Endothelial cell of umbilical vein (primary cell): ENCODE measurements around the gene DAG1. TPM values are rescaled to one million over a fixed set of nuclear protein-coding genes. Genes with fewer than 3 reads are reported as not detected.

ENCODE experiments used
- BruUV-seq: library from RNA; stranded (reverse); fragments of 400-500 nt; replicated peaks from 2 replicates; lab custom pipeline; 2021; lab: Mats Ljungman, UMichigan
- CTCF ChIA-PET: fragments of 300-600, 350-600 bp; sonication (Branson Sonifier 250); formaldehyde crosslinking; loops from one replicate; lab custom pipeline; 2021; ENCODE audit warnings: antibody characterized with exemption, inconsistent platforms; lab: Charles Lee
- POLR2A ChIA-PET: fragments of 300-600, 350-600 bp; sonication (Branson Sonifier 250); formaldehyde crosslinking; loops from one replicate; lab custom pipeline; 2021; ENCODE audit warnings: antibody characterized with exemption, inconsistent platforms; lab: Charles Lee
- DNase-seq: peaks from one replicate; pipeline ENCODE4 v3.0.0-alpha.2; 2011; ENCODE audit warnings: low read depth, low spot score
- FAIRE-seq: peaks from 2 replicates; lab custom pipeline; 2011; peaks lifted over from hg19 to GRCh38; lab: Jason Lieb, UNC
- H2AFZ ChIP-seq: 2 replicates; pipeline ENCODE4 v1.6.0; 2012; ENCODE audit warnings: low read depth, low read length, control low read depth, inconsistent platforms
- H3K27ac ChIP-seq: 2 replicates; pipeline ENCODE4 v1.5.1; 2011; ENCODE audit warnings: low read depth, mild to moderate bottlenecking, control low read depth, low read length, moderate library complexity; ENCODE audit not compliant: insufficient read depth
- H3K27me3 ChIP-seq, 2 experiments: 2 replicates each; pipeline versions ENCODE4 v1.6.0 to v1.6.1; 2011; ENCODE audit warnings: low read length in 2 of 2, mixed read lengths in 1 of 2; ENCODE audit not compliant: control insufficient read depth in 2 of 2, insufficient read depth in 2 of 2
- H3K36me3 ChIP-seq, 2 experiments: 2 replicates in 1 of 2; 3 replicates in 1 of 2; pipeline ENCODE4 v1.5.1; 2011; ENCODE audit warnings: low read length in 2 of 2, mild to moderate bottlenecking in 1 of 2, moderate library complexity in 1 of 2; ENCODE audit not compliant: control insufficient read depth in 2 of 2, insufficient read depth in 2 of 2; ENCODE audit errors: extremely low read depth in 1 of 2
- H3K4me1 ChIP-seq: 3 replicates; pipeline ENCODE4 v1.5.1; 2011; ENCODE audit warnings: mild to moderate bottlenecking, low read length; ENCODE audit not compliant: control insufficient read depth, insufficient read depth; ENCODE audit errors: extremely low read depth
- H3K4me2 ChIP-seq: 2 replicates; pipeline ENCODE4 v1.6.1; 2011; ENCODE audit warnings: low read length, control low read depth, mixed read lengths; ENCODE audit not compliant: insufficient read depth
- H3K4me3 ChIP-seq, 3 experiments: fragments of 200-600 bp in 1 of 3; sonication (generic), shearing (Covaris generic) in 1 of 3; replicated peaks in 1 of 3; 2 replicates each; pipeline ENCODE4 v1.5.1; 2011 to 2016; ENCODE audit warnings: control low read depth in 3 of 3, low read length in 3 of 3, mild to moderate bottlenecking in 2 of 3, inconsistent platforms in 1 of 3, low read depth in 1 of 3, moderate library complexity in 1 of 3; ENCODE audit not compliant: insufficient read depth in 1 of 3
- H3K79me2 ChIP-seq: 2 replicates; pipeline ENCODE4 v1.6.0; 2012; ENCODE audit warnings: low read length, inconsistent platforms; ENCODE audit not compliant: control insufficient read depth, insufficient read depth
- H3K9ac ChIP-seq: replicated peaks from 2 replicates; pipeline ENCODE3; 2011; ENCODE audit warnings: low read length, control low read depth; ENCODE audit not compliant: insufficient read depth; ENCODE audit errors: extremely low read depth
- H3K9me1 ChIP-seq: replicated peaks from 3 replicates; pipeline ENCODE4 v1.6.0; 2011; ENCODE audit warnings: mild to moderate bottlenecking, low read length; ENCODE audit not compliant: control insufficient read depth, insufficient read depth; ENCODE audit errors: extremely low read depth
- H3K9me3 ChIP-seq: replicated peaks from 2 replicates; pipeline ENCODE4 v1.5.1; 2012; ENCODE audit warnings: low read length, inconsistent platforms; ENCODE audit not compliant: control insufficient read depth, insufficient read depth
- H4K20me1 ChIP-seq: replicated peaks from 2 replicates; pipeline ENCODE3; 2011; ENCODE audit warnings: mild to moderate bottlenecking, low read length; ENCODE audit not compliant: control insufficient read depth, insufficient read depth; ENCODE audit errors: extremely low read depth
- EZH2 ChIP-seq: IDR thresholded peaks from 2 replicates; pipeline ENCODE4 v1.6.1; 2012; ENCODE audit warnings: borderline replicate concordance, low read depth, mild to moderate bottlenecking, moderate library complexity, low read length, inconsistent platforms; ENCODE audit not compliant: severe bottlenecking
- FOS ChIP-seq: IDR thresholded peaks from 2 replicates; pipeline ENCODE4 v1.6.1; 2011; ENCODE audit warnings: mild to moderate bottlenecking, low read length, moderate library complexity, borderline replicate concordance; ENCODE audit not compliant: insufficient read depth
- JUN ChIP-seq: IDR thresholded peaks from 2 replicates; pipeline ENCODE4 v1.6.1; 2011; ENCODE audit warnings: borderline replicate concordance, low read depth; ENCODE audit not compliant: insufficient read length, insufficient read depth
- MYC ChIP-seq: IDR thresholded peaks from one replicate; pipeline ENCODE4 v1.6.1; 2011; ENCODE audit warnings: mild to moderate bottlenecking, low read depth, low read length
- POLR2A ChIP-seq: IDR thresholded peaks from 2 replicates; pipeline ENCODE4 v1.6.1; 2012; ENCODE audit warnings: low read depth, mild to moderate bottlenecking, control low read depth, low read length
- POLR2AphosphoS5 ChIP-seq: IDR thresholded peaks from 2 replicates; pipeline ENCODE4 v1.6.1; 2012; ENCODE audit warnings: low read depth, mild to moderate bottlenecking, control low read depth, low read length, moderate library complexity; ENCODE audit not compliant: insufficient read depth
- dilution Hi-C: fragments of 300-500 bp; cut with MboI; formaldehyde crosslinking; loops from one replicate; pipeline ENCODE4 v1.15.0; 2019; ENCODE audit warnings: low sequenced_read_pairs; ENCODE audit not compliant: extremely low pct_ligation_motif_present
- intact Hi-C: fragments of 100-400 bp; cut with micrococcal nuclease; formaldehyde crosslinking; loops from one replicate; pipeline ENCODE4 v1.10.0; 2022
- polyA plus RNA-seq, 4 experiments: library from polyadenylated mRNA; depleted of rRNA in 3 of 4; stranded (reverse) in 3 of 4; unstranded in 1 of 4; fragments of >200 nt; gene quantifications; 2 replicates each; pipeline versions ENCODE4 v1.2.1 to v1.2.3, GENCODE V29; 2011 to 2012; ENCODE audit warnings: missing spikeins in 1 of 4
- total RNA-seq: library from RNA; stranded (reverse); gene quantifications from 2 replicates; pipeline ENCODE4 v1.2.3, GENCODE V29; 2021
- TF ChIP-seq, protein P1 (sequence below): IDR thresholded peaks from 2 replicates; pipeline ENCODE4 v1.6.1; 2011; ENCODE audit not compliant: insufficient read depth, insufficient read length

Gene DAG1
- total and polyA plus RNA-seq, 2 donors (not counting 3 experiments of a cell fraction or from before 2014, with no cell fraction given), result 59.6 to 97.5 TPM

DNA sequence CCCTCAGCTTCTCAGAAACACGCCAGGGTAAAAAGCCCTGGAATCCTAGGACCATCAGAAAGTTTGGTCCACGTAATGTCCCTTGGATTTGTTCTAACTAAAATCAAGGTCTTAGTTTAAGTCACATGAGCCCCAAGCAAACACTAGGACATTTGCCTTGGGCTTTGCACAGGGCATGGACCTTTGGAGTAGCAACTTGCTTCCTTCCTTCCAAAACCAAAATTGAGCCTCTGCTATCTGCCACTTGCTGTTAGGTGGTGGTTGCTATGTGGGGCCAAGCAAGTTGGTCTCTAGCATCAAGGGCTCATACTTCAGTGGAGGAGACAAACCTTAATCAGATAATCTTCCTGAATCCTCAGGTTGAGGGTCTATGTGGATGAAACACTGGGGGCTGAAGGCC, 4.0 kb upstream of the DAG1 start:
- peaks cover 3% of the 10 kb centered on the region for H3K79me2 ChIP-seq
- H4K20me1 ChIP-seq, result no peaks in the 10 kb centered on the region
- dilution Hi-C loops, result no loop called here
- no peak overlapping the region for H3K9ac ChIP-seq
- H3K4me3 ChIP-seq, result no peak overlapping the region
- intact Hi-C loops, result no loop called here
- POLR2A ChIA-PET, result no interaction called here
- no peaks in the 10 kb centered on the region for H3K36me3 ChIP-seq
- no peaks in the 10 kb centered on the region for H3K27me3 ChIP-seq
- peaks cover 14% of the 10 kb centered on the region for H3K4me1 ChIP-seq
- H3K9me1 ChIP-seq, result no peaks in the 10 kb centered on the region
- H2AFZ ChIP-seq, result no peak overlapping the region
- no peak for FAIRE-seq
- no peak for DNase-seq
- TF ChIP-seq POLR2A (no peak), POLR2AphosphoS5 (no peak), EZH2 (no peak), FOS (no peak), MYC (no peak), JUN (no peak)
- TF ChIP-seq, protein P1, sequence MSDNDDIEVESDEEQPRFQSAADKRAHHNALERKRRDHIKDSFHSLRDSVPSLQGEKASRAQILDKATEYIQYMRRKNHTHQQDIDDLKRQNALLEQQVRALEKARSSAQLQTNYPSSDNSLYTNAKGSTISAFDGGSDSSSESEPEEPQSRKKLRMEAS, result no peak
- no peak overlapping the region for H3K4me2 ChIP-seq
- no TSS peak for BruUV-seq
- CTCF ChIA-PET, result interaction anchor here (1.1 to 1.2 kb wide), 2 partner anchors 9 to 17 kb away, joined by 3 to 5 read pairs; no protein-coding TSS in a partner anchor
- H3K9me3 ChIP-seq, result no peaks in the 10 kb centered on the region
- no peak overlapping the region for H3K27ac ChIP-seq
